SK-N-SH (cell line): ENCODE results near the gene DNMBP. TPM values are rescaled to one million over a fixed set of nuclear protein-coding genes. Genes with fewer than 3 reads are reported as not detected.
"Not testable (repeated sequence)": the region's sequence is repeated elsewhere in the genome, so short reads cannot be mapped to it uniquely, and the experiment has no call there.

Experiments
- CTCF ChIA-PET: fragments of 300-600, 350-600 bp; formaldehyde crosslinking; extraction: SDS; loops from one replicate; lab custom pipeline; 2021; lab: Yijun Ruan, JAX
- POLR2A ChIA-PET: fragments of 350-600 bp; sonication (Branson Sonifier 250); formaldehyde crosslinking; extraction: SDS; loops from one replicate; lab custom pipeline; 2020; ENCODE audit warnings: antibody characterized with exemption, inconsistent platforms; lab: Yijun Ruan, JAX
- DNase-seq: peaks from one replicate; pipeline ENCODE4 v3.0.0; 2012
- H2AFZ ChIP-seq: fragments of 200-600 bp; sonication (generic); 2 replicates; pipeline ENCODE4 v1.8.1; 2016; ENCODE audit warnings: antibody characterized with exemption, mild to moderate bottlenecking, low read depth
- H3F3A ChIP-seq: fragments of 200-600 bp; sonication (generic); replicated peaks from 2 replicates; pipeline ENCODE3; 2016; ENCODE audit warnings: antibody characterized with exemption, mild to moderate bottlenecking; ENCODE audit not compliant: insufficient read depth
- H3K27ac ChIP-seq, 2 experiments: fragments of 200-500 bp in 1 of 2; fragments of 200-600 bp in 1 of 2; sonication (Bioruptor generic) in 1 of 2; sonication (generic), shearing (Covaris generic) in 1 of 2; 2 replicates each; pipeline versions ENCODE4 v1.5.1 to v1.6.1; 2014 to 2016; ENCODE audit warnings: low read depth in 2 of 2, inconsistent platforms in 1 of 2, low read length in 1 of 2, mild to moderate bottlenecking in 1 of 2, mixed read lengths in 1 of 2
- H3K27me3 ChIP-seq: fragments of 200-600 bp; sonication (generic), shearing (Covaris generic); 2 replicates; pipeline ENCODE4 v1.6.1; 2016; ENCODE audit warnings: mixed run types; ENCODE audit not compliant: insufficient read depth
- H3K36me3 ChIP-seq, 2 experiments: fragments of 200-500 bp in 1 of 2; fragments of 200-600 bp in 1 of 2; sonication (Bioruptor generic) in 1 of 2; sonication (generic) in 1 of 2; replicated peaks in 1 of 2; 2 replicates each; pipeline versions ENCODE3 to v1.5.1; 2014 to 2016; ENCODE audit warnings: low read length in 1 of 2, mild to moderate bottlenecking in 1 of 2; ENCODE audit not compliant: insufficient read depth in 2 of 2, control insufficient read depth in 1 of 2
- H3K4me1 ChIP-seq, 2 experiments: fragments of 200-500 bp in 1 of 2; fragments of 200-600 bp in 1 of 2; sonication (Bioruptor generic) in 1 of 2; sonication (generic), shearing (Covaris generic) in 1 of 2; 2 replicates each; pipeline versions ENCODE4 v1.5.1 to v1.6.1; 2014 to 2016; ENCODE audit warnings: low read depth in 1 of 2, low read length in 1 of 2, mixed run types in 1 of 2; ENCODE audit not compliant: insufficient read depth in 2 of 2, control insufficient read depth in 1 of 2
- H3K4me2 ChIP-seq: fragments of 200-600 bp; sonication (generic), shearing (Covaris generic); 2 replicates; pipeline ENCODE4 v1.6.1; 2017; ENCODE audit warnings: mixed run types
- H3K4me3 ChIP-seq, 2 experiments: fragments of 200-500 bp in 1 of 2; fragments of 200-600 bp in 1 of 2; sonication (Bioruptor generic) in 1 of 2; sonication (generic), shearing (Covaris generic) in 1 of 2; 2 replicates each; pipeline versions ENCODE4 v1.5.1 to v1.8.1; 2014 to 2016; ENCODE audit warnings: low read depth in 2 of 2, inconsistent platforms in 1 of 2, low read length in 1 of 2, mild to moderate bottlenecking in 1 of 2, mixed read lengths in 1 of 2, moderate library complexity in 1 of 2
- H3K79me2 ChIP-seq: fragments of 200-600 bp; sonication (generic); 2 replicates; pipeline ENCODE4 v1.8.1; 2017; ENCODE audit warnings: mild to moderate bottlenecking; ENCODE audit not compliant: insufficient read depth
- H3K9ac ChIP-seq: fragments of 200-600 bp; sonication (generic); 2 replicates; pipeline ENCODE4 v1.6.1; 2017; ENCODE audit warnings: mixed run types
- H3K9me2 ChIP-seq: fragments of 200-600 bp; sonication (generic); 2 replicates; pipeline ENCODE4 v1.6.1; 2017; ENCODE audit warnings: mixed run types
- H3K9me3 ChIP-seq: fragments of 200-600 bp; sonication (generic); 2 replicates; pipeline ENCODE4 v1.6.1; 2017; ENCODE audit warnings: mixed run types, mild to moderate bottlenecking, moderate library complexity
- H4K20me1 ChIP-seq: fragments of 200-600 bp; sonication (generic); 2 replicates; pipeline ENCODE4 v1.6.1; 2017; ENCODE audit warnings: mild to moderate bottlenecking, mixed run types; ENCODE audit not compliant: insufficient read depth
- EP300 ChIP-seq, 2 experiments: IDR thresholded peaks; 2 replicates each; pipeline versions ENCODE4 v1.4.0 to v1.6.1; 2012; ENCODE audit warnings: borderline replicate concordance in 1 of 2, low read depth in 1 of 2, low read length in 1 of 2
- FOSL2 ChIP-seq: IDR thresholded peaks from 2 replicates; pipeline ENCODE4 v1.4.0; 2012; ENCODE audit warnings: low read depth, mild to moderate bottlenecking, moderate library complexity, borderline replicate concordance
- FOXJ3 ChIP-seq: sonication (generic); formaldehyde crosslinking; IDR thresholded peaks from 2 replicates; pipeline ENCODE4 v1.5.1; 2020; ENCODE audit warnings: mild to moderate bottlenecking, missing genetic modification reagents
- GABPA ChIP-seq: IDR thresholded peaks from 2 replicates; pipeline ENCODE4 v1.4.0; 2012; ENCODE audit warnings: low read depth, mild to moderate bottlenecking
- GATA2 ChIP-seq: sonication (generic); formaldehyde crosslinking; IDR thresholded peaks from 2 replicates; pipeline ENCODE4 v1.5.0; 2020; ENCODE audit warnings: mild to moderate bottlenecking, missing genetic modification reagents
- MXI1 ChIP-seq: IDR thresholded peaks from 2 replicates; pipeline ENCODE4 v1.6.1; 2012; ENCODE audit warnings: mild to moderate bottlenecking, low read depth, low read length, improper control_type of control experiment
- NFIC ChIP-seq: IDR thresholded peaks from 2 replicates; pipeline ENCODE4 v1.4.0; 2012; ENCODE audit warnings: borderline replicate concordance
- RAD21 ChIP-seq: IDR thresholded peaks from 2 replicates; pipeline ENCODE4 v1.6.1; 2012; ENCODE audit warnings: mild to moderate bottlenecking, low read length
- RCOR1 ChIP-seq: fragments of 150-350 bp; IDR thresholded peaks from 2 replicates; pipeline ENCODE4 v1.6.1; 2017; ENCODE audit warnings: antibody characterized with exemption, low read length
- RFX5 ChIP-seq: IDR thresholded peaks from 2 replicates; pipeline ENCODE4 v1.6.1; 2012; ENCODE audit warnings: mild to moderate bottlenecking, improper control_type of control experiment, low read length
- SMC3 ChIP-seq: IDR thresholded peaks from 2 replicates; pipeline ENCODE4 v1.6.1; 2012; ENCODE audit warnings: low read depth, low read length, improper control_type of control experiment
- TEAD4 ChIP-seq: IDR thresholded peaks from 2 replicates; pipeline ENCODE4 v1.4.0; 2012; ENCODE audit warnings: mild to moderate bottlenecking, borderline replicate concordance; ENCODE audit not compliant: insufficient read depth
- USF1 ChIP-seq: IDR thresholded peaks from 2 replicates; pipeline ENCODE4 v1.4.0; 2012; ENCODE audit warnings: low read depth, borderline replicate concordance
- USF2 ChIP-seq: fragments of 150-350 bp; IDR thresholded peaks from 2 replicates; pipeline ENCODE4 v1.6.1; 2017; ENCODE audit warnings: antibody characterized with exemption, low read length, low read depth, borderline replicate concordance
- YY1 ChIP-seq: IDR thresholded peaks from 2 replicates; pipeline ENCODE4 v1.4.0; 2012; ENCODE audit warnings: low read depth, mild to moderate bottlenecking
- WGBS: methylation state at CpG from one replicate; pipeline ENCODE4 v1.1.6; 2017; ENCODE audit warnings: low lambda C conversion rate; 5-methylcytosine and 5-hydroxymethylcytosine counted together
- polyA plus RNA-seq, 3 experiments: library from polyadenylated mRNA; depleted of rRNA; stranded (reverse); fragments of >200 nt; gene quantifications; 2 replicates each; pipeline ENCODE4 v1.2.3, GENCODE V29; 2012
- TF ChIP-seq, protein P1 (sequence below): IDR thresholded peaks from 2 replicates; pipeline ENCODE4 v1.4.0; 2012; ENCODE audit warnings: low read depth, borderline replicate concordance
- TF ChIP-seq, protein P2 (sequence below): IDR thresholded peaks from 2 replicates; pipeline ENCODE4 v1.4.0; 2012; ENCODE audit warnings: low read depth
- TF ChIP-seq, protein P3 (sequence below): IDR thresholded peaks from 2 replicates; pipeline ENCODE4 v1.6.1; 2012; ENCODE audit warnings: mild to moderate bottlenecking, low read depth, low read length, moderate library complexity

Gene DNMBP
- polyA plus RNA-seq, 1 of the 3 experiments (the other 2 are of a cell fraction), result 40.2 TPM

GRCh38 chr10:100013621-100014020, 3.9 kb upstream of the DNMBP start:
- ChIA-PET POLR2A (interaction anchor here (1.0 kb wide), 1 partner anchor 14 kb away, joined by 3 read pairs; no protein-coding TSS in a partner anchor), CTCF (interaction anchor here (0.6 to 1.5 kb wide), 2 partner anchors 21 to 168 kb away, joined by 3 to 9 read pairs; no protein-coding TSS in a partner anchor)
- Histone ChIP-seq H3K79me2 (peaks cover 9% of the 10 kb centered on the region), H4K20me1 (no peaks in the 10 kb centered on the region), H3F3A (peaks cover 7% of the 10 kb centered on the region), H2AFZ (no peak overlapping the region), H3K9me2 (no peaks in the 10 kb centered on the region), H3K4me2 (no peak overlapping the region), H3K4me1 (peaks cover 0 to 2% of the 10 kb centered on the region in 2 experiments; a peak in 2 of 4 replicates), H3K27ac (no peak overlapping the region), H3K9ac (no peak overlapping the region), H3K4me3 (no peak overlapping the region), H3K27me3 (no peaks in the 10 kb centered on the region), H3K36me3 (no peaks in the 10 kb centered on the region), H3K9me3 (no peaks in the 10 kb centered on the region)
- DNase-seq, result no peak
- TF ChIP-seq SMC3 (no peak), TEAD4 (no peak), RFX5 (no peak), RAD21 (no peak), GATA2 (CRISPR knock-in tag) (no peak), RCOR1 (no peak), NFIC (no peak), EP300 (IDR thresholded peaks at IDR 0.05; ENCODE audit: borderline replicate concordance in 1 of 2, low read depth in 1 of 2, low read length in 1 of 2) (no peak), FOSL2 (no peak), MXI1 (no peak), USF2 (no peak), USF1 (no peak), YY1 (no peak), GABPA (no peak), FOXJ3 (CRISPR knock-in tag) (no peak)
- TF ChIP-seq, protein P1, sequence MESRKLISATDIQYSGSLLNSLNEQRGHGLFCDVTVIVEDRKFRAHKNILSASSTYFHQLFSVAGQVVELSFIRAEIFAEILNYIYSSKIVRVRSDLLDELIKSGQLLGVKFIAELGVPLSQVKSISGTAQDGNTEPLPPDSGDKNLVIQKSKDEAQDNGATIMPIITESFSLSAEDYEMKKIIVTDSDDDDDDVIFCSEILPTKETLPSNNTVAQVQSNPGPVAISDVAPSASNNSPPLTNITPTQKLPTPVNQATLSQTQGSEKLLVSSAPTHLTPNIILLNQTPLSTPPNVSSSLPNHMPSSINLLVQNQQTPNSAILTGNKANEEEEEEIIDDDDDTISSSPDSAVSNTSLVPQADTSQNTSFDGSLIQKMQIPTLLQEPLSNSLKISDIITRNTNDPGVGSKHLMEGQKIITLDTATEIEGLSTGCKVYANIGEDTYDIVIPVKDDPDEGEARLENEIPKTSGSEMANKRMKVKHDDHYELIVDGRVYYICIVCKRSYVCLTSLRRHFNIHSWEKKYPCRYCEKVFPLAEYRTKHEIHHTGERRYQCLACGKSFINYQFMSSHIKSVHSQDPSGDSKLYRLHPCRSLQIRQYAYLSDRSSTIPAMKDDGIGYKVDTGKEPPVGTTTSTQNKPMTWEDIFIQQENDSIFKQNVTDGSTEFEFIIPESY, result no peak
- TF ChIP-seq, protein P2, sequence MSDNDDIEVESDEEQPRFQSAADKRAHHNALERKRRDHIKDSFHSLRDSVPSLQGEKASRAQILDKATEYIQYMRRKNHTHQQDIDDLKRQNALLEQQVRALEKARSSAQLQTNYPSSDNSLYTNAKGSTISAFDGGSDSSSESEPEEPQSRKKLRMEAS, result no peak
- TF ChIP-seq, protein P3, sequence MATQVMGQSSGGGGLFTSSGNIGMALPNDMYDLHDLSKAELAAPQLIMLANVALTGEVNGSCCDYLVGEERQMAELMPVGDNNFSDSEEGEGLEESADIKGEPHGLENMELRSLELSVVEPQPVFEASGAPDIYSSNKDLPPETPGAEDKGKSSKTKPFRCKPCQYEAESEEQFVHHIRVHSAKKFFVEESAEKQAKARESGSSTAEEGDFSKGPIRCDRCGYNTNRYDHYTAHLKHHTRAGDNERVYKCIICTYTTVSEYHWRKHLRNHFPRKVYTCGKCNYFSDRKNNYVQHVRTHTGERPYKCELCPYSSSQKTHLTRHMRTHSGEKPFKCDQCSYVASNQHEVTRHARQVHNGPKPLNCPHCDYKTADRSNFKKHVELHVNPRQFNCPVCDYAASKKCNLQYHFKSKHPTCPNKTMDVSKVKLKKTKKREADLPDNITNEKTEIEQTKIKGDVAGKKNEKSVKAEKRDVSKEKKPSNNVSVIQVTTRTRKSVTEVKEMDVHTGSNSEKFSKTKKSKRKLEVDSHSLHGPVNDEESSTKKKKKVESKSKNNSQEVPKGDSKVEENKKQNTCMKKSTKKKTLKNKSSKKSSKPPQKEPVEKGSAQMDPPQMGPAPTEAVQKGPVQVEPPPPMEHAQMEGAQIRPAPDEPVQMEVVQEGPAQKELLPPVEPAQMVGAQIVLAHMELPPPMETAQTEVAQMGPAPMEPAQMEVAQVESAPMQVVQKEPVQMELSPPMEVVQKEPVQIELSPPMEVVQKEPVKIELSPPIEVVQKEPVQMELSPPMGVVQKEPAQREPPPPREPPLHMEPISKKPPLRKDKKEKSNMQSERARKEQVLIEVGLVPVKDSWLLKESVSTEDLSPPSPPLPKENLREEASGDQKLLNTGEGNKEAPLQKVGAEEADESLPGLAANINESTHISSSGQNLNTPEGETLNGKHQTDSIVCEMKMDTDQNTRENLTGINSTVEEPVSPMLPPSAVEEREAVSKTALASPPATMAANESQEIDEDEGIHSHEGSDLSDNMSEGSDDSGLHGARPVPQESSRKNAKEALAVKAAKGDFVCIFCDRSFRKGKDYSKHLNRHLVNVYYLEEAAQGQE, result no peak
- 100% methylated on average over 1 of the region's 1 CpG for WGBS

GRCh38 chr10:100011906-100012305, 2.2 kb upstream of the DNMBP start:
- Histone ChIP-seq H3F3A (peaks cover 19% of the 10 kb centered on the region), H3K79me2 (peaks cover 26% of the 10 kb centered on the region), H3K4me1 (peaks cover 8 to 10% of the 10 kb centered on the region in 2 experiments)
- H3K4me2 ChIP-seq, H3K4me3 ChIP-seq, H3K9me2 ChIP-seq, H3K27ac ChIP-seq, H2AFZ ChIP-seq, H3K36me3 ChIP-seq, H3K9me3 ChIP-seq, H4K20me1 ChIP-seq, POLR2A ChIA-PET, DNase-seq, H3K27me3 ChIP-seq, H3K9ac ChIP-seq: not testable (repeated sequence)
- WGBS, result 91% methylated on average over 20 of the region's 20 CpGs
- CTCF ChIA-PET, result interaction anchor here (2.9 to 5.0 kb wide), 3 partner anchors 33 to 166 kb away, joined by 22 to 53 read pairs (median 52); no protein-coding TSS in a partner anchor
